HG02938 (cell line): ENCODE results near the gene C2CD4B.

Experiments used
- ATAC-seq: cut with Tn5 transposase; IDR thresholded peaks from one replicate; pipeline ENCODE4 v1.9.1; 2021; ENCODE audit warnings: mild to moderate bottlenecking, moderate library complexity; ENCODE audit not compliant: unreplicated experiment

The C2CD4B gene

DNA sequence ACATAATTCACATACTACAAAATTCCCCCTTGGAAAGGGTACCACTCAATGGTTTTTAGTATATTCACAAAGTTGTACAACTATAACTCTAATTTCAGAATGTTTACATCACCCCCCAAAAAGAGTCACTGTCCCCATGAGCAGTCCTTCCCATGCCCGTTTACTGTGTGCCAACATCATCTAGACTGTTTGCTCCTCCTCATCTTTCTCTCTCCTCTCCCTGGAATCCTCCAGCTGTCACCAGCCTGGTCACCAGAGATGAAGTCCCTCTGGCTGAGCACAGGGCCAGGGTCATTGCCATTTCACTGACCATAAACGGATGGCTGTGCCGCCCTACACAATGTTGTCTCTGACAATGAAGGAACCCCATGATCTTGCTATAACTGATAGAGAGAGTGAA lies 45.2 kb downstream of the C2CD4B start:
- no peak for ATAC-seq

DNA sequence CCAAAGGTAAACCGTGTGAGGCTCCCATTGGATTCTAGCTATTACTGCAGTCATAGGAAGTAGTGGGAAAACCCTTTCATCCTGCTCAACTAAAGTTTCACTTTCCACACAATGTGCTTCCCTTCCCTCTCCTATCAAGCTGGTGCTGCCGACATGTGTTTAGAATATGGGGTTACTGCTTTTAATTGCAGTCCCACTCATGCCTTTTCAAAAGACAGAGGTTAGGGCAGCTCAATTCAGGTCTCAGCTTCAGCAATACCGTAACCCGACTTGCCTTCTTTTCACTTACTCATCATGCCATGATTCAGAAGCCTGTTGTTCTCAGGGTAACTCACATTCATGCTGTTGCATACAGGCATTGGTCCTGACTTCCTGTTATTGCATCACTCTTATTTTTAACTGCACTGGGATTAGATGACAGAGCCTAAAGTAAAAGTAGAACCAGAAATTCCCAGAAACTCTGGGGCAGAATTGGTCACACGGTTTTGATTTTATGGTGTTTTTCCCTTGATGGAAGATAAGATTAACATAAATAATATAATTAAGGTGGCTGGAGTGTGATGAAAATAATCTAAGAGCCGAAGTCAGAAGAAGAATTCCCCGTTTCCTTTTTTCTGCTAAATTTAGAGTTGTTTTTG lies 45.7 kb downstream of the C2CD4B start:
- no peak for ATAC-seq

DNA sequence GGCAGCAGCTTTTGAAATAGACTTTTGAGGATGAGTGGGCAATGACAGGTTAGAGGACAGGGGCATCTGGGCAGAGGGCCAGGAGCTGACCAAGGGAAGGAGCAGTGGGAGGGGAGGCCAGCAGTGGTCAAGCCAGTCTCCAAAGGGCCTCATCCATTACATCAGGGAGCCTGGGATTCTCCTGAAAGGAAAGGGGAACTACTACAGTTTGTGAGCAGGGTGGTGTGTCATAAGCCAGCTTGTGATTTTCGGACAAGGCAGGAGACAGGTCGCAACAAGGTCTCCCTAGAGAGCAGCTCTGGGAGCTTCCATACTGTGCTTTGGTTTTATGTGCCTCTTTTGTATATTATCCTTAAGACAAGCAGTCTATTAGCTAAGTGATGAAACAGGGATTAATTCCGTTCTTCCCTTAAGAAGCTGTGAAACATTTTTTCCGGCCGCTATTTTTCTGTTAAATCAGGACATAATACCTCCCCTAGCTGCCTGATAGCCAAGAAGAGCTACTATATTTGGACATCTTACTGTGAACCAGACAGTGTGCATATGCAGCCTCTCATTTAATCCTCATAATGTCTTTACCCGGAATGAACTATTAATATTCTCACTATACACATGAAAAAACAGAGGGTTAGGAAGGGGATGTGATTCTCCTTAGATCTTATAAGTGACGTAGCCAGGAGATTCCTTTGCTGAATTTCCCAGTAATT lies 46.4 kb downstream of the C2CD4B start:
- no peak for ATAC-seq

DNA sequence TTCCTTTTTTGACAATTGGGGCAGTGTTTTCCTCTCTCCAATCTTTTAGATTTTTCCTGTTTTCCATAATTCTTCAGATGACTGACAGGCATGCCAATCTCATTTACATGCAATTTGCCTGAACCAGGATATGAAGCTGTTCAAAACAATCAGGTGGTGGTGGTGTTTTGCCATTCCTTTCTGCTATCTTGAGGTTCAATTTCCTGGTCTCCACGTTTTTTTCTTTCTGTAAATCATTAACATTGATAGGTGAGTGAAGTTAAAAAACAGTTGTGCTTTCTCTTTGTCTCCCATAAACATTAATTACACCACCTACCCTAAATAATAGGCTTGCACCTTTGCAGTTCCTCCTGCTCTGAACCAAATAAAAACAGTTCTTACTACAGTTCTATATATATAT lies 49.2 kb downstream of the C2CD4B start:
- ATAC-seq: no peak
